HG03558 (cell line): ENCODE results near the gene SLC27A6.
"Not testable (repeated sequence)": the region's sequence is repeated elsewhere in the genome, so short reads cannot be mapped to it uniquely, and the experiment has no call there.

ENCODE experiments used
- ATAC-seq: cut with Tn5 transposase; IDR thresholded peaks from one replicate; pipeline ENCODE4 v1.9.1; 2021; ENCODE audit warnings: moderate number of reproducible peaks; ENCODE audit not compliant: unreplicated experiment; ENCODE audit errors: extremely low read depth

Gene SLC27A6

GRCh38 chr5:128984480-128984879 is 19.2 kb downstream of the SLC27A6 start:
- ATAC-seq, result no peak

GRCh38 chr5:128988476-128988875 is 23.2 kb downstream of the SLC27A6 start:
- ATAC-seq, result no peak

DNA sequence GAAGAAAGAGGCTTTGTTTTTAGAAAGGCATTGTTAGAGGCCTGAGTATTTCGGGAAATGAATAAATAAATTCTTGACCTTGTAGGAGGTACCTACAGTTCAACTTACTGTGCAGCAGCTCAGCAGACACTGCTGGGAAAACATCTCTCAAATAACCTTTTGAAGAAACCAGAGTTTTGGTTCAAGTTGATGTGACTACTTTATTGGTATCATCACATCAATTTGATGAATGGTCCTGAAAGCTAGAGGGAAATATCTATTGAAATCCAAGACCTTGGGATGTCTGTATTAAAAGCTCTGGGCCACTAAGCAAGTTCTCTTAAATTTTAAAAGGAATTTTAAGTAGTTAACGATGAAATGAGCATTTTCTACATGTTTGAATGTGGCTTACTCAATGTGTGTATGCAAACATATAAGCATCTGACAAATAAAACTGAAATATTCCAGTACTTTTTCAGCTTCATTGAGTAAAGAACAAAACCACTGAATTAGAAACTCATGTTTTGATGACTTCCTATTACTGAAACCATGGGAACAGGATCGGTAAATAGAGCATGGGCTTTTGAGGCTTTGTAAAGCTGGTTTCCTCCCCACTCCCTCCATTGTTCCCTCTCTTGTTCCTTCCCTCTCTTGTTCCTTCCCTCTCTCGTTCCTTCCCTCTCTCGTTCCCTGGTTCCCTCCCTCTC is 36.7 kb downstream of the SLC27A6 start:
- ATAC-seq, result no peak

DNA sequence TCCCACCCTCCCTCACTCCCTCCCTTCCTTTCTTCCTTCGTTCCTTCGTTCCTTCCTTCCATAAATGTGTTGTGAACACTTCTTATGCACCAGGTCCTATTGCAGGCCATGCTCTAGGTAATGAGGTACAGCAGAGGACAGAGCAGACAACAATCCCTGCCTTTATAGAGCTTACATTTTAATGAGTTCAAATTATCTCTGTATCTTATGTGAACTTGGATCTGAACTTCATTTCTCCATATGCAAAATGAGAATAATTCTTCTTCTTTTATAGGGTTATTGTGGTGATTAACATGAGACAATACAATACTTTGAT is 37.2 kb downstream of the SLC27A6 start:
- ATAC-seq, result no peak

DNA sequence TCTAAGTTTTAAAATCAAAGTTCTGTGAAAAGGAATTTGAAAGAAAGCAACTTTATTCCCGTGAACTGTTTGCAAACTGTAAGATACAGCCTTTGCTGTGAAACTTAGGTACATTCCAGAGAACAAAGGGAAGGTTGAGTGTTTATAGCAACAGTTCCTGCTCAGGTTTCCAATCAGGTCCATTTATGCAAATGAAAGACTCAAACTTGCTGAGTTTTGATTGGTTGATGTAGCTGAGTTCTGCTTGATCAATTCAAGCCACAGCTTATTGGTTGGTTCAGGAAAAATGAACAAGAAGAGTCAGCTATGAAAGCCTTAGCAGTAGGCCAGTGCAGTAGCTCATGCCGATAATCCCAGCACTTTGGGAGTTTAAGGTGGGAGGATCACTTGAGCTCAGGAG is 37.9 kb downstream of the SLC27A6 start:
- no peak for ATAC-seq

GRCh38 chr5:129014185-129014584 is 48.9 kb downstream of the SLC27A6 start:
- ATAC-seq, result no peak

DNA sequence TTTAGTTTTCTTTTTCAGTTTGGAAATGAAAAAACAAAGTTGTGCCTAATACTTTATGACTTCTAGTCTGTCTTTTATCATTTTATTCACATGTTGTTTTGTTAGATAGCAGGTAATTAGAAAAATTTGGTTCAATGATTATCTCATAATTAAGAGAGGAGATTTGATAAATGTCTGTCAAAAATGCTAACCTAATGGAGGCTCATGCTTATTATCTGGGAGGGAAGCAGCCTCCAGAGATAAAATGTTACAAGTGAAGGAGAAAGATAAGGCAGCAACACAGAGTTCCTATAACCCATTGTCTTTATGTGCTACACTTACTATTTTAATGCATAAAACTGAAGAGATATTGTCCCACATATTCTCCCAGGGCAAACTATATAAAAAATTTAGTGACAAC is 53.5 kb downstream of the SLC27A6 start:
- ATAC-seq, result no peak

GRCh38 chr5:129019401-129019908 is 54.2 kb downstream of the SLC27A6 start:
- no peak for ATAC-seq

- no peak for ATAC-seq
Observed at GRCh38 chr5:129020683-129021082, 55.4 kb downstream of the SLC27A6 start.

DNA sequence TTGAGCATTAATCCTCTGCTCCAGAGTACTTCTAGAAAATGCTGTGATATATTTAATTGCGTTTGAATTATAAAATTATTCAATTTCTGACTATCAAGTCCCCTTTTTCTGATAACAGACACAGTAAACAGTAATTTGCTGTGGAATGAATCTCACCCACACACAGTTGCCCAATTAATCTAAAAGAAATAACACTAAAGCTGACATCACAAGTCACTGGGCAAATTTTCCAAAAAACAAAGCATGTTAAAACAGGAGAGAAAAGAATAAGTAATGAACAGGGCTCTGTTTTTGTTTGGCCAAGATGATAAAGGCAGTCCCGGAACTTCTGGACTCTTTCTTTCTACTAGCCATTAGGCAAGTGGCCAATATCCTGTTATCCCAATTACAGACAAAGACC is 56.5 kb downstream of the SLC27A6 start:
- ATAC-seq, result no peak

DNA sequence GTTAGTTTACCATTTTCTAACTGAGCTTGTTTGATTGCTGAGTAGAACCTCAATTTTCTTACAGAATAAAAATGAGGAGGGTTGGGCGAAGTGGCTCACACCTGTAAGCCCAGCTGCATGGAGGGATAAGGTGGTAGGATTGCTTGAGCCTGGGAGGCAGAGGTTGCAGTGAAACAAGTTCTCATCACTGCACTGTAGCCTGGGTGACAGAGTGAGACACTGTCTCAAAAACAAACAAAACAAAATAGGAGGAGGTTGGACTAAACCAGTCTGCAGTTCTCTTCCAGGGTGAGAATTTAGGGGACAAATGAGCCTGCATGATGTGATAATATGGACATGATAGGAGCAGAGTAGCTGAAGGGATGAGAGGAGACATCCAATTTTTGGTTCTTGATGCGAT is 57.3 kb downstream of the SLC27A6 start:
- no peak for ATAC-seq

DNA sequence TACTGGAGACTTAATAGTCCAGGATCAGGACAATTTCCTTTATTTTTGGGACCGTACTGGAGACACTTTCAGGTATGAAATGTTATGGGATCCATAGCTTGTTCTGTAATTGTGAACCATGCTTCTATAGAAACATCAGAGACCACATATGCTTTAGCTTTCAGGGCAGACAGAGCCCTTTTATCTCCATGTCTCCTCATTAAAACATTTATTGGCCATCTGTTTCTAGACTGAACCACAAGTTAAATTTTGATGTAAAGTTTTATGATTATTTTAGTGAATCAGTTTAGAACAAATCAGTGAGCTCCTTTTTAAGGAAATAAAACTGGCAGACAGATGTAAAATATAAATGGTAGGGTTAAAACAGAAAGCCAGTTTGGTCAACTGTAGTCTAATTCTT is 62.0 kb downstream of the SLC27A6 start:
- ATAC-seq, result no peak

DNA sequence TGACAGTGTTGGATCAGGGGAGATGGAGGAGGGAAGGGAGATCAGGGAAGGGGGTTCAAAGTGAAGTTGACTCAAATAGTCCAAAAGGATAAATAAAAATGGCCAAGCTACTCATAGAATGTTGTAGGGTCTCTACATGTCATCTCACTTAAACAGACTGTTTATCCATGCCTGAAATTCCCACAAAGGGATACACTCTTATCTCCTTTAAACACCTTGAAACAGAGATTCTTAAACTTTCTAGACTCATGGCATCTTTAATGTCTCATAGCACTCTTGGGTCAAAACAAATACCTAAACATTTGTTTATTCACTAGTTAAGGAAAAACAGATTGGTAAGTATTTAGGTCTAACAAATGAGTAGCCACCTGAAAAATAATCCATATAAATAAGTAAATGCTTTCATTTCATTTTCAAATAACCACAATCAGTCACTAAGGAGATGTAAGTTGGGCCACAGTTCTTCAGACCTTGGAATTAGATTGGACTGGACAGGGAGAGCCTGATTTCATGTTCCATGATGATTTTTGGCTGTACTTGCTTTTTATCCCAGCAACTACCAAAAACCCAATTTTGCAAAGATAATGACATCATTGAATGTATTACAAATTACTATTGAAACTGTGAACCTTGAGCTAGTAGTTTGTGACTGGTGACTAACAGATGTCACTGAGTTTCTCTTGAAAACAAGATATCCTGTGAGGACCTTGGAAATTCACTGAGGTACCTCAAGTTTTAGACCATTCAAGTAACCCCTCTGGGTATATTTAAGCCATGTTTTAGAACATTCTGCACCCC is 66.8 kb downstream of the SLC27A6 start:
- no peak for ATAC-seq

DNA sequence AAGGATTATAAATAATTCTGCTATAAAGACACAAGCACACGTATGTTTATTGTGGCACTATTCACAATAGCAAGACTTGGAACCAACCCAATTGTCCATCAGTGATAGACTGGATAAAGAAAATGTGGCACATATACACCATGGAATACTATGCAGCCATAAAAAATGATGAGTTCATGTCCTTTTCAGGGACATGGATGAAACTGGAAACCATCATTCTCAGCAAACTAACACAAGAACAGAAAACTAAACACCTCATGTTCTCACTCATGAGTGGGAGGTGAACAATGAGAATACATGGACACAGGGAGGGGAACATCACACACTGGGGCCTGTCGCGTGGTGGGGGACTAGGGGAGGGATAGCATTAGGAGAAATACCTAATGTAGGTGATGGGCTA is 71.0 kb downstream of the SLC27A6 start:
- ATAC-seq, result not testable (repeated sequence)

GRCh38 chr5:129041196-129041881 is 76.1 kb downstream of the SLC27A6 start:
- no peak for ATAC-seq

GRCh38 chr5:129042306-129042705 is 77.0 kb downstream of the SLC27A6 start:
- ATAC-seq, result no peak

- ATAC-seq, result no peak
Observed at GRCh38 chr5:129043894-129044293, 78.6 kb downstream of the SLC27A6 start.

DNA sequence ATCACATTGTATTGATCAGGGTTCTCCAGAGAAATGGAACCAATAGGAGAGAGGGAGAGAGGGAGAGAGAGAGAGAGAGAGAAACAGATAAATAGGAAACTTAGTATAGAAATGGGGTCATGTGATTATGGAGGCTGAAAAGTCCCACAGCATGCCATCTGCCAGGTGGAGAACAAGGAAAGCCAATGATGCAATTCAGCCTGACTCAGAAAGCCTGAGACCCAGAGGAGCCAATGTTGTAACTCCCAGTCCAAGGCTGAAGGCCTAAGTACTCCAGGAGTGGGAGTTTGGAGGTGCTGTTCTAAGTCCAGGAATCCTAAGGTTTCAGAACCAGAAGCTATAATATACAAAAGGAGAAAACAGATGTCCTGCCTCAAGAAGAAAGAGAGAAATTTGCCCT is 80.9 kb downstream of the SLC27A6 start:
- ATAC-seq, result no peak

- no peak for ATAC-seq
Observed at GRCh38 chr5:129048509-129048908, 83.2 kb downstream of the SLC27A6 start.

DNA sequence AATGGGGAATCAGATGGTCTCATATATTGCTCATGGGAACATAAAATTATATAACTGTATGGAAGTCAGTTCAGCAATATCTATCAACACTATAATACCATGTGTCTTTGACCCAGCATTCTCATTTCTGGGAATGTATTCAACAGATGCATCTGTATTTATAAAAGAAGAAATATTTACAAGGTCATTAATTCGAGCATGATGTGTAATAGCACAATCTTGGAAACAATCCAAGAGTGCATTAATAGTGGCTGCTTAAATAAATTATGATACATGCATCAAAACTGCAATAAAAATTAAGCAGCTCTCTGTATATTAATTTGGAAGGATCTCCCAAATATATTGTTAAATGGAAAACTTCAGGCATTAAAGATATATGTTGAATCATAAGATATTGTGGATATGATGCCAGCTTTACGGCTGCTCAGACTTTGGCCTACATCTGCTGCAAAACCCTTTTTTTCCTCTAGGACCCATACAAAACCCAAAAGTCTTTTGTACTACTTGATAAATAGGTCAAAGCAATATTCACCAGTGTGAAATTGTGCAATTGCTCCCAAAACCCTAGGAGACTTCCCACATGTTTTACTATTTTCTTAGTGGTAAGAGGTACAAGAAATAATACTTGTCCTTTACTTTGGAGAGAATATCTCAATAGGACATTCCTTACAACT is 84.0 kb downstream of the SLC27A6 start:
- ATAC-seq, result no peak

DNA sequence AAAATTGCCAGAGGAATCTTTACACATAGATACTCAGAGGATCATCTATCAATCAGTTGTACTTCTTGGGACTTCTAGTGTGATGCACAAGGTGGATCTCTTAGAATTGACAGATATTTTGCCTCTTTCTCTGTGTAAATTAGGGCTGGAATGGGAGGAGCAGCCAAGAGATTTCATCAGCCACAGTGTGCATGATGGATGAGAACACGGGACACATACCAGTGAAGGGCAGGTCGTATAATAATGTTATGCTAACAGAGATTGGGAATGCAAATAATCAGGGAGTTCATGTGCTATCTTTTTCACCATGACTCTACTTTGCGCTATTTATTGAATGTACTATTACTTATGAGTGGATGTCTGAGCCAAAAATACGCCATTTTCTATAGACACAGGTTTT is 86.0 kb downstream of the SLC27A6 start:
- no peak for ATAC-seq
